WERI-Rb-1 (cell line): ENCODE results near the gene VDR.
A peak's percentile ranks its signal among the peaks of the same experiment; 100 is the strongest.

Experiments used
- DNase-seq: peaks from one replicate; pipeline ENCODE4 v3.0.0-alpha.2; 2020
- H3K27ac ChIP-seq: fragments of 250-450 bp; sonication (Bioruptor Pico); 2 replicates; pipeline ENCODE4 v1.5.1; 2020; ENCODE audit warnings: mild to moderate bottlenecking, moderate library complexity
- H3K27me3 ChIP-seq: fragments of 250-450 bp; sonication (Bioruptor Pico); 2 replicates; pipeline ENCODE4 v1.5.1; 2021; ENCODE audit warnings: mild to moderate bottlenecking, low read depth, moderate library complexity; ENCODE audit not compliant: insufficient read depth, severe bottlenecking
- H3K36me3 ChIP-seq: fragments of 250-450 bp; sonication (Bioruptor Pico); 2 replicates; pipeline ENCODE4 v1.5.1; 2020; ENCODE audit warnings: mild to moderate bottlenecking, moderate library complexity
- H3K4me3 ChIP-seq: 2 replicates; pipeline ENCODE4 v1.5.1; 2011; ENCODE audit warnings: low read depth, mild to moderate bottlenecking, control low read depth, low read length
- H3K9me3 ChIP-seq: fragments of 250-450 bp; sonication (Bioruptor Pico); 2 replicates; pipeline ENCODE4 v1.5.1; 2021; ENCODE audit warnings: mild to moderate bottlenecking, moderate library complexity; ENCODE audit not compliant: severe bottlenecking
- CTCF ChIP-seq: IDR thresholded peaks from 2 replicates; pipeline ENCODE4 v1.5.1; 2011; ENCODE audit warnings: low read depth, mild to moderate bottlenecking, control low read depth, inconsistent platforms, low read length

The VDR gene

GRCh38 chr12:47941871-47942613, 37.2 kb upstream of the VDR start:
- H3K9me3 ChIP-seq: no peaks in the 10 kb centered on the region
- peak; percentile 69 for DNase-seq
- no peaks in the 10 kb centered on the region for H3K36me3 ChIP-seq
- no peak overlapping the region for H3K4me3 ChIP-seq
- H3K27ac ChIP-seq: no peak overlapping the region
- TF ChIP-seq CTCF: peak; percentile 67
- H3K27me3 ChIP-seq: no peaks in the 10 kb centered on the region

- Histone ChIP-seq H3K27me3 (no peaks in the 10 kb centered on the region), H3K4me3 (no peak overlapping the region), H3K9me3 (no peaks in the 10 kb centered on the region), H3K27ac (no peak overlapping the region), H3K36me3 (no peaks in the 10 kb centered on the region)
- DNase-seq: no peak
- no peak for TF ChIP-seq CTCF
Observed at GRCh38 chr12:47941475-47941780, 36.6 kb upstream of the VDR start.

GRCh38 chr12:47940773-47941474, 36.1 kb upstream of the VDR start:
- no peak for DNase-seq
- no peaks in the 10 kb centered on the region for H3K36me3 ChIP-seq
- no peak overlapping the region for H3K4me3 ChIP-seq
- H3K9me3 ChIP-seq: no peaks in the 10 kb centered on the region
- no peak overlapping the region for H3K27ac ChIP-seq
- H3K27me3 ChIP-seq: no peaks in the 10 kb centered on the region
- no peak for TF ChIP-seq CTCF

GRCh38 chr12:47939009-47939601, 34.3 kb upstream of the VDR start:
- DNase-seq: no peak
- TF ChIP-seq CTCF: no peak
- Histone ChIP-seq H3K27ac (no peak overlapping the region), H3K27me3 (no peaks in the 10 kb centered on the region), H3K36me3 (no peaks in the 10 kb centered on the region), H3K9me3 (no peaks in the 10 kb centered on the region), H3K4me3 (no peak overlapping the region)

GRCh38 chr12:47938594-47938993, 33.8 kb upstream of the VDR start:
- TF ChIP-seq CTCF: no peak
- H3K36me3 ChIP-seq: no peaks in the 10 kb centered on the region
- H3K27ac ChIP-seq: no peak overlapping the region
- DNase-seq: no peak
- no peaks in the 10 kb centered on the region for H3K27me3 ChIP-seq
- H3K4me3 ChIP-seq: no peak overlapping the region
- no peaks in the 10 kb centered on the region for H3K9me3 ChIP-seq
